NCI-H146 (cell line): ENCODE measurements around the gene CELF3.
"Not testable (repeated sequence)": the region's sequence is repeated elsewhere in the genome, so short reads cannot be mapped to it uniquely, and the experiment has no call there.

ENCODE experiments used
- DNase-seq: peaks from one replicate; lab custom pipeline; 2025; lab: John Stamatoyannopoulos, UW

CELF3 gene

DNA sequence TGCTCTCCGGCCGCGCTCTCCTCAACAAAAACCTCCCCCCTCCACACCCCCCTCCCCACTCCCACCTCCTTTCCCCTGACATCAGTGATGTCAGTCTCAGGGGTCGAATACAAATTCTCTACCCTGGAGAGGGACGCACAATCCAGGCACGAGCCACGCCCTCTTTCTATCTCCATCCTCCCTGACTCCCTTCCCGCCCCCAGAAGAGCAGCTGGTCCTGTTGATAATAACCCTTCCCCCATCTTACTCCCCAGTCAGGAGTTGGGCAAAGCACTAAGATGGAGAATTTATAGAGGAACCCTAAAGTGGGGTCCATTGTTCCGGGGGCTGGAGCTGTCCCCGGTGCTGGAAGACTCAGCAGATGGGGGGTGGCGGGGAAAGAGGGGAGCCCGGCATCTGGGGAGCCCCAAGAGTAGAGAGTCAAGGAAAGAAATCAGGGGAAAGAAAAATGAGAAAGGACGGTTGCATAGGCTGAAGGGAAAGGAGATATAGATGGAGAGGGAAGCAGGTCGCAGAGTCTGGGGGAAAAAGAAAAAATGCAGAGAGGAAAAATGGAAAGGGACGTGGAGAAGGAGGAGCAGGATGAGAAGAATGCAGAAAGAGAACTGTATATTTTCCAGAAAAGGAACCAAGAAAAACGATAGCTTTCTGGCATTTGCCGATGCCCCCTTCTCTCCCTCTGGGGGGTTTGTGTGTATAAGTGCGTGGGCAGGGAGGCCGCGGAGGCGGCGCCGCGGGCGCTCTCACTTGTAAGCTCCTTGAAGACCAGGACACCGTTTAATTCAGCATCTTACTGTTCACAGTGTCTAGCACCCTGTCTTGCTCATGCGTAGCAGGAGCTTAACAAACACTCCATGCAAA, at the start of gene CELF3:
CELF3 (minus strand) TSS at position 33 of the 861 bp plus-strand sequence. CDS start 783 bp downstream, outside the sequence.
- DNase-seq: peak; percentile 95

DNA sequence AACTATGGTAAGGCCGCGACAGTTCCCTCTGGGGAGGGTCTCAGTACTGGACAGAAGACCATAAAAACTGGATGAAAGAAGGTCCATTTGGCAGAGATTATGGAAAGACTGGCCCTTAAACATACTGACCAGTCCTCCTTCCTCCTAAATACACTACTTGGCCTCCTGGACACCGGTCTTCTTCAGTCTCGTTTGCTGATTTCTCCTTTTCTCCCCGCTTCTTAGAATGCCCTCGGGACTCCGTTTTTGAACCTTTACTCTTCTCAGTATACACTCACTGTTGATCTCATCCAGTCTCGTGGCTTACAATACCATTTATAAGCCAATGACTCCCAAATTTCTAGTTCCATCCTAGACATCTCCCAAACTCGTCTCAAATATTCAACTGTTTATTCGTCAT, 47.4 kb upstream of the CELF3 start:
- no peak for DNase-seq

DNA sequence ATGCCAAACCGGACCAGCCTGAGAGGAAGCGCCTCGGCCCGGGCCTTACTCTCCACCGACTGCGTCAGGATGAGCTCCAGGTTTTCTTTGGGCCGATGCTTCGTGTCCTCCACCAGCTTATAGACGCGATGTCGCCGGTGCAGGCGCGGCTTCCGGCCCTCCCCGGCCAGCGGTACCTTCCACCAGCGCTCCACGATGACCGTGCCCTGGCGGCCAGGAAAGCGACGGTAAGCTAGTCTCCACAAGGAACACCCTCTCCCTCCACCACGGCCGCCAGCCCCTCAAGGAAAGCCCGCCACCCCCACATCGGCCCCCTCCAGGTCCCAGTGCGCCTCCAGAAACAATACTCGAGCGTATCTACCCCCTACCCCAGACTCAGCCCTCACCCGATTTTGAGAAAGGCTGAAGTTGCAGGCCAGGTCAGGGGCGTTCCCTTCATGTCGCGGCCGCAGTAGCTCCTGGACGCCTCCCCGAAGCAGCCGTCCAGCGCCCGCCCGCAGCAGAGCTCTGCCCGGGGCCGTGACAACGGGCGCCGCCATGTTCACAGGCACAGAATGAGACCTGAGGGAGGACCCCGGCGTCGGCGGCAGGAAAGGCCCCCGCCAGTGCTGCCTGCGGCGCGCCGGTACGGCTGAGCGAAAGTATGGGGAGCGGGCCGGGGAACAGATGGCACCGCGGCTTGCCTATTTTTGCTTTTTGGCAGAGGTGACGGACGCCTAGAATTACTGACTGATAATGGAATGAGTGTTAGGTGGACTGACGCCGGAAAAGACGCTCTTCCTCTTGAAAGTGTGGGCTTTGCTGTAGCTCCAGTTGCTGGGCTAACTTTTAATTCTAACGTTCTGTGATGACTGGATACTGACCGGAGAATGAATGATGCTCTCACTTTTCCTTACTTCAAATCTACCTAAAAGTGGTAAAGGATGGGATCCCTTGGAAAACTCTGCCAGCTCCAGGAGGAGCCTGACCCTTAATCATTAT, 46.6 kb upstream of the CELF3 start, which contains the start of gene MRPL9:
MRPL9 (minus strand) TSS at position 556 of the 981 bp plus-strand sequence; CDS start at position 539, 17 bp downstream.
- DNase-seq: peak; percentile 83

DNA sequence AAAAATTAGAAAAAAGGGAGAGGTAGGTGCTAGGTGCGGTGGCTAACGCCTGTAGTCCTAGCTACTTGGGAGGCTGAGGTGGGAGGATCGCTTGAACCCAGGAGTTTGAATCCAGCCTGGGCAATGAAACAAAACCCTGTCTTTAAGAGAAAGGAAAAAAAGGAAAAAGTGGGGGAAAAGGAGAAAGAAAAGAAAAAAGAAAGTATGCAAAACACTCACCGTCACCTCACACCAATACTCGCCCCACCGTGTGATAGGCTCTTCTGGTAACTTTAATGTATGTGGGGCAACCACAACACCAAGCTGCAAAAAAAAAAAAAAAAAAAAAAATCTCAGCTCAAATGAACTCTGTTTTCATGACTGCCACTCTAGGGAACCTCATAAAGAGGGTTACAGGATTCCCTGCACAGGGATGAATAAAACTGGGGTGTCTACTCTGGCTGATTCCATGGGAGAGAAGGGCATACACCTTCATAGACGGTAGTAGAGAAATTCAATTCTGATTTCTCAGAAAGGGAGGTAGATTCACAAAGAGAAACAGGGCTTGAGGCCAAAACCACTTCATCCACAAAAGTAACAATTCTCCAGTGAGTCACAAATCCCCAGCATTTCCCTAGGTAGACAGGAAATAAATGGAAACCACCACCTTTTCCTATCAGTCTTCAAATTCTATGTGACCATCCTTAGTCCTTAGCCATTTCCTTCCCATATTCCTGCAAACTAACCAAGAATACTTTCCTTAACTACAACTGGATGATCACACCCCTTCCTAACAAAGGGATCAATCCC, 44.2 kb upstream of the CELF3 start:
- no peak for DNase-seq

DNA sequence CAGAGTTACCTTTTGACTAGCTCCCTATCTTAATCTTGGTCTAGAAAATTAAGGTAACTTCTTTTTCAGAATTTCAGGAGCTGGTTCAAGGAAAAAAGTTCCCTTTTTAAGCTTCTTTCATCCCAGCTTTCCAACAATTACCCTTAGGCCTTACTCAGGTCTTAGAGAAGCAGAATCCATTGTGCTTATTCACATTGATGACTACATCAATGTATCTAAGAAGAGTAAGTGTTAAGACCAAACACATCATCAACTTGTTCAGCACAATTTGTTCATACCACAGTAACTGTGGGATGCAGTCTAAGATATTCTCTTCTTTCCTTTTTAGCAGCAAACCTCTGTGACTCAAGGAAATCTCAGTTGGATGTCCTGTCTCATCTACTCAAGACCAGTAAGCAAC, 42.6 kb upstream of the CELF3 start:
- no peak for DNase-seq

DNA sequence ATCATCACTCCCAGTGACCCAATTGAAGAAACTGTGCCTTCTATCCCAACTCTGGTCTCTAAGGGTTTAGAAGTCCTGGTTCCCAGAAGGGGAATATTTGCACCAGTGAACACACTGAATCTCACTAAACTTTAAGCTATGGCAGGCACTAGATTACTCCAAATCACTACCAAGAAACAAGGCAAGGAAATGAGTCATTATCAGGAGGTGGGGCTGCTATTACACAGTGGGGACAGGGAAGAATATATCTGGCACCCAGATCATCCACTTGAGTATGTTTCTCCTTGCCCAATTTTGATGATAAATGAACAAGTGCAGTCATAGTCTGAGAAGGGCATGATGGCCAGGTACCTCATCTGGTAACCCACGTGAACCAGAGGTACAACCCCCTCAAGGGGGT, 39.7 kb upstream of the CELF3 start:
- DNase-seq: no peak

DNA sequence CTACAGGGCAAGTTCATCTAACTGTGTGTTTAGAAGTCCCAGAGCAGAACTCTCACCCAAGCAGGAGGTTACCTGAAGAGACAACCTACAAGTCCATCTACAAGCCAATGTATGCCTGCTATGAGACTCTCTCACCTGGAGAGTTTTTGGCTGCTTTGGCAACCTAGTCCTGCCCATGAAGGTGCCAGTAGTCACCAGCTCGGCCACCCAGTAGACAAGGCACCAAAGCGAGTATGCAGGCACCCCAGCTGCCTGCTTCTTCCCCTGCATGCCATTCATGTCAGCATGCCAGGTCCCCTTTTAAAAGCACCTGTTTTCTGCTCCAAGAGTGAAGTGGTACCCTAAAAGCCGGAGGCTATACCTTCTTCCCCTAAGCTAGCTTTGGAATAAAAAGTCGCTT, 24.9 kb upstream of the CELF3 start:
- no peak for DNase-seq

DNA sequence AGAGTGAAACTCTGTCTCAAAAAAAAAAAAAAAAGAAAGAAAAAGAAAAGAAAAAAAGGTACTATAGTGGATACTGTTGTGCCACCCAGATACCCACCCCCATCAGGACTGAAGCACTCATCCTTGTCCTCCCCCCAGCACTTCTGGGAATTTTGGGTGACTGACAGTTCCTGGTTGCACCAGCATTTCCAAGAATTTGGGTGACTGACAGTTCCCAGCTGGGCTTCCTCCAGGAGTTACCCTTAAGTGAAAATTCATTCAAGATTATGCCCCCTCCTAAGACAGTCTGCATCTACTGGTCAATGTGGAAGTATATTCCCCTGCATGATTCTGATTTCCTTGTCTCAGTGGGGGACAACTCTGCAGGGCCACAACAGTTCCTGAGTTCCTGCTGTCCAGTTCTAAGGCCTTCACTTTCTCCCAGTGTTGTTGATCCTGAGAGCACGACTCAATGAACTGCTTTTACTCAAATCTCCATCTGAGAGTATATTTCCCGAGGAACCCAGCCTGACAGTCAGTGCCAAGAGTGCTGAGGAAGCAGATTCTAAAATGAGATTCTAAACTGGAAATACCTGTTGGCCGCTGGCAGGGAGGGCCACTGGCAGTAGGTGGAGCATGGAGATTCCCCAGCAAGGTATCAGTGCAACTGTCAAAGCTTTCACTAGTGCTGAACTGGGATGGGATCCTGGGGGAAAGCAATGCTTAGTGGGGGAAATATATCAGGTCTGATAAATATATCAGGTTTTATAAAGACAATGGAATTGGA, 23.2 kb upstream of the CELF3 start:
- DNase-seq: no peak

DNA sequence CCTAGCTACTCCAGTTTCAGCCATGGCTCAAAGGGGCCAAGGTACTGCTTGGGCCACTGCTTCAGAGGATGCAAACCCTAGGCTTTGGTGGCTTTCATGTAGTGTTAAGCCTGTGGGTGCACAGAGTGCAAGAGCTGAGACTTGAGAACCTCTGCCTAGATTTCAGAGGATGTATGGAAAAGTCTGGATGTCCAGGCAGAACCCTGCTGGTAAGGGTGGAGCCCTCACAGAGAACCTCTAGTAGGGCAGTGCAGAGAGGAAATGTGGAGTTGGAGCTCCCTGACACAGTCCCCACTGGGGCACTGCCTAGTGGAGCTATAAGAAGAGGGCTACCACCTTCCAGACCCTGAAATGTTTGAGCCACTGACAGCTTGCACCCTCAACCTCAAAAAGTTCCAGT, 20.9 kb upstream of the CELF3 start:
- no peak for DNase-seq

DNA sequence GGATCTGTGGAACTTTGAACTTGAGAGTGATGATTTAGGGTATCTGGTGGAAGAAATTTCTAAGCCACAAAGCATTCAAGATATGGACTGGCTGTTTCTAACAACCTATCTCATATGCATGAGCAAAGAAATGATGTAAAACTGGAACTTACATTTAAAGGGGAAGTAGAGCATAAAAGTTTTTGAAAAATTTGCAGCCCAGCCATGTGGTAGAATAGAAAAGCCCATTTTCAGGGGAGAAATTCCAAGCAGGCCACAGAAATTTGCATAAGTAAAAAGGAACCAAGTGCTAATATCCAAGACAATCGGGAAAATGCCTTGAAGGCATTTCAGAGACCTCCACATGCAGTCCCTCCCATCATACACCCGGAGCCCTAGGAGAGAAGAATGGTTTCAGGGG, 20.4 kb upstream of the CELF3 start:
- no peak for DNase-seq

DNA sequence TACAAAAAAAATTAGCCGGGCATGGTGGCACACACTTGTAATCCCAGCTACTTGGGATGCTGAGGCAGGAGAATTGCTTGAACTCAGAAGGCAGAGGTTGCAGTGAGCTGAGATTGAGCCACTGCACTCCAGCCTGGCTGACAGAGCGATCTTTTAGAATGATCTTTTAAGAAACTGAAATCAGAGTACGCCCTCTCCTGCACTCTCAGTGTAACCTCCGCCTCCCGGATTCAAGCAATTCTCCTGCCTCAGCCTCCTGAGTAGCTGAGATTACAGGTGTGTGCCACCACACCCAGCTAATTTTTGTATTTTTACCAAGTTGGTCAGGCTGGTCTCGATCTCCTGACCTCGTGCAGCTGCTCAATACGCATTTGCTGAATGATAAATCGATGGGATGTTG, 17.4 kb upstream of the CELF3 start:
- not testable (repeated sequence) for DNase-seq

DNA sequence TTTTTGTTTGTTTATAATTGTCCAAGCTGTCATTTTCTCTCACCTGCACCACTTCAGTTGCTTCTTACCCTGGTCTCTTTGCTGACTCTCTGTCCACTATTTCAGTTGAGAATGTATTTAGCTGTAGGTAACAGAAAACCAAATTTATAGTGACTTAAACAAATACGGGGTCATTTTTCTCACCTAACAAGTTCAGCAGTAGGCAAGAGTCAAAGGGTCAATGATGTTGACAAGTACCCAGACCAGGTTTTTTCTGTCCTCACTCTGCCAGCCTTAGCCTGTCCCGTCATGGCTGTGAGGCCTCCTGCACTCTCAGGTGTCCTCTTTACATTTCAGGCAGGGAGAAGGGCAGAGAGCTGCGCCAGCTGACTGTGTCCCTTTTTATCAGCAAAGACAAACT, 16.5 kb upstream of the CELF3 start:
- DNase-seq: no peak

DNA sequence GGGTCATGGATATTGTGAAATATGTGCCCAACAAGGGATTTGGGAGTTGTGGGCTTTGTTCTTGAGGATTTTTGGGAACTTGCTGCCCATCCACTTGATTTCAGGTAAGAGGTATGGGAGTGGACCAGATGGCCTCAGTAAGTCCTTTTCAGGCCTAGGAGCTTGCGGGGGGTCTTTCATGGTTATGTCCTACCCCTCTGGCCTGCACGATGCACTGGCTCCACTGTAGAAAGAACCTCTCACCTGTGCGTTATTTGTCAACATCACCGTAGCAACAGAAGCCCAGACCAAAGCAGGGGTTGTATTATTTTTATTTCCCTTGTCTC, 13.3 kb upstream of the CELF3 start:
- DNase-seq: no peak

DNA sequence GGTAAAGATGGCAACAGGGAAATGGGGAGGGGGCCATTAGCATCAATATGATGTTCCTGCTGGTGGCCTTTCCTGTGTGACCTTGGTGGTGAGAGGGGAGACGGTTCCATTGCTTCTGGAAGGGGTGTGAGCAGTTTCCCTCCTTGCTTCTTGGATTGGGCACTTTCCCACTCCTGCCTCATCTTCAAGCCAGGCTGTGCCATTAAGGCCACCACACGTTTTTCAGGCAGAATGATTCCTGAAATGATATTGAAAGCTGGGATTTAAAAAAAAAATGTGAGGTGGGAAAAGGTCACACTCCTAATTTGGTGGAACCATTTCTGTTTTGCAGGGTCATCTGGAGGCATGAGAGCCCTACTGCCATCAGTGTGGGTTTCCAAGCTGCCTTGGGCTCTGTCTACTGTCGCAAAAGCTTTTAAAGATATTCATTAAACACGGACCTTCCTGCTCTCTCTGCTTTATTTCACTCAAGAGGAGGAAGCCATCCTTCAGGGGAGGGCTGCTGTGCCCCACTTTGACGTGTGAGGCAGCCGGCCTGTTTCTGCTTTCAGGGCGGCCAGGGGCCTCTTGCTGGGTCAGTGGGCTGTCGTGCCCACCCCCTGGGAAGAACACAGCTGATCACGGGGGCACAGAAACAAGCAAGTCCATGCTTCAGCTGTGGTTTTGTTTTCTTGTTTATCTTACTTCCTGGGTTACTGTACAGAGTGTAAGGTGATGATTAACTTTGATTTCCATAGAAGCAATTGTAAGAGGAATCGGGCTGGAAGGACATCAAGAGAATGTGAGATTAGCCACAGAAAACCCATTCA, 12.8 kb upstream of the CELF3 start:
- no peak for DNase-seq

DNA sequence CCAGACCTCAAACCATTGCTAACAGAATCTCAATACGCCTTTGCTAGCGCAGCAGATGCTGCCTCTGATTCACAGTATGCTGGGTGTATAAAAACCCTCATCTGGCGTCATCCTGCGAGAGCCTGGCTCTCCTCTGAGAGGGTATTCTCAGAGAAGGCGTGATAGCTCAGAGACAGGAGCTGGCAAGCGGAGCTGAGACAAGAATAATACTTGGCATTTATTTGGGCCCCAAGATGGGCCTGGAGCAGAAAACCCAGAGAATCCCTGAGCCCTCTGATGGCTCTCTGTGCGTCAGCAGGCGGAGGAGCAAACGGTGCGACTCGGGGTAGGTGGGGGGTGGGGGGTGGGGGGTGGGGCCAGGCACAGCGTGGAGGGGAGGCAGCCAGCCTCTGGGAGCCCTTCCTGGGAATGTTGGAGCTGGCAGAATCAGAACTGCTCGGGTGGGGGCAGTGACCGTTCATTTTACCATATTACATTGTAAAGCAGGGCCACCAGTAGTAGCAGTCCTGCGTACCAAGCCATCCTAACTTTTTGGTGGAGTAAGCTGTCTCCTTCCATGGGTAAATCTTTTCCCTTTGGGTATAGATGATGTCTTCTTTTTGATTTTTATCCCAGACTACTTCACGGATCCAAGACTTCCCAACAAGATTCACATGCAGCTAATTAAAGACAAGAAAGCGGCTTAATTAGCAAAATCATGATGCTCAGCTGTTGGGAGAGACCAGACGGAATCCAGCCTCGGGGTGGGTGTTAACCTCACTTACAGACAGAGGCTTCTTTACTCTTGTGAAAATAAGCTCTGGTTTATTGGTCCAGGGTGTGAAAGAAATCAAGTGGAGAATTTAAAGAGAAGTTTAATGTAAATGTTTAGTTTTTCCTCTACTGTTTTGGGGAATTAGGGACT, 11.8 kb upstream of the CELF3 start:
- peak; percentile 4 for DNase-seq

DNA sequence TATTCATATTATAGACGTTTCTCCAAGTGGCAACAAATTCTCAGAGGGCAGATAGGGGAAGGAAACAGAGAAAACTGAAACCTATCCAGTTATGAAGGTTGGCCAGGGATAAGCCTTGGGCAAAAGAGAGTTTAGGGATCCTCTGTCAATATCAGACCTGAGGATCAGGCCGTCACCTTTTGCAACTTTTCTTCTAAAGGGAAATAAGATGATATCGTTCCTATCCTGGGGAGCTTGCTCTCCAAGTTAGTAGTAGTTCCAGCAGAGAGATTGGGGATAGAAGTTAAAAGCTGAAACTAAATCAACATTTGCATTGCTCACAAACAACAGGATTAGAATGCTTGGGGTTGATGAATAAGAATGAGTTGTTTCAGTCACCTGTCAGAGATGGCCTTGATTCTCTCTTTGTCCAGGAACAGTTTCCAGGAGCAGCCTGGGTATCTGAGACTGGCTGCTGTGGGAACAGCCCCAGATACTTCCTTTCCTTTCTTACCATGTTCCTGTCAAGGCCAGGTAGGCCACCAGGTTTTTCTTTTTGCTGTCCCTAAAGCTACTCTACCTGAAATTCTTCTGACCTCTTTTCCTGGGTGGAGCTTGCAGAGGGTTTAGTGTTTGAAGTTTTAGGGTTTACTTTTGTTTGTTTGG, 7.2 kb upstream of the CELF3 start:
- DNase-seq: no peak

DNA sequence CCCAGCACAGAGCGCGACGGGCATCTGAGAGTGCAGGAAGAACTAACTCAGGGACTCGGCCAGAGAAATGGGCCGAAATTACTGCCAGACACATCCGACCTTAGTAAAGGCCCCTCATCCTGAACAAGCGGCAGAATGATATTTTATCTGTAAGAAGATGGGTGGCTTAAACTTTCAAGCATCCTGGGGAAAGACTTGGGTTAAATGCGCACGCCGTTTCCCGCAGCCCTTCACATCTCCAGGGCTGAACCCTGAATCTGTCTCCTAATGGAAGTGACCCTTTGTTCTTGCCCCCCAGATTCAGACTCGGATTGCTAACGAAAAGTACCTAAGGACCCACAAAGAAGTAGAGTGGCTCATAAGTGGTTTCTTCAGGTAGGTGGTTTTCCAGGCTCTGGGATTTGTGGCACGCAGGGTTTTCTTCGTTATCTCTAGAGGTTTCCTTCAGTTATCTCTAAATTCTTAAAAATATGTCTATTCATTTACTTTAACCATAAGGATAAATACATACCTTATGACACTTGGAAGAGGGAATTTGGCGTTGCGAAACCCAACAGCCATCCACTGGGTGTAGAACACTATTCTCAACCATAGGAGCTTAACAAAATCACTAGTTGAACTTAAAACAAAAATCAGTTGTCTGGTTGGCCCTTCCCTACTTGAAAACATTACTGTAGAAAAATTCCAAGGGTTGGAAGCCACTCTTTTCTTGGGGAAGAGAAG, 5.3 kb upstream of the CELF3 start:
- no peak for DNase-seq
